Measurements from ENCODE around the gene NSL1. TPM values are rescaled to one million over a fixed set of nuclear protein-coding genes. Genes with fewer than 3 reads are reported as not detected.

The NSL1 gene
- total and polyA plus RNA-seq, 9 of the 15 experiments (the other 6 are each of a cell fraction or from before 2014, with no cell fraction given): 53.5 to 108 (median 59.1) TPM

DNA sequence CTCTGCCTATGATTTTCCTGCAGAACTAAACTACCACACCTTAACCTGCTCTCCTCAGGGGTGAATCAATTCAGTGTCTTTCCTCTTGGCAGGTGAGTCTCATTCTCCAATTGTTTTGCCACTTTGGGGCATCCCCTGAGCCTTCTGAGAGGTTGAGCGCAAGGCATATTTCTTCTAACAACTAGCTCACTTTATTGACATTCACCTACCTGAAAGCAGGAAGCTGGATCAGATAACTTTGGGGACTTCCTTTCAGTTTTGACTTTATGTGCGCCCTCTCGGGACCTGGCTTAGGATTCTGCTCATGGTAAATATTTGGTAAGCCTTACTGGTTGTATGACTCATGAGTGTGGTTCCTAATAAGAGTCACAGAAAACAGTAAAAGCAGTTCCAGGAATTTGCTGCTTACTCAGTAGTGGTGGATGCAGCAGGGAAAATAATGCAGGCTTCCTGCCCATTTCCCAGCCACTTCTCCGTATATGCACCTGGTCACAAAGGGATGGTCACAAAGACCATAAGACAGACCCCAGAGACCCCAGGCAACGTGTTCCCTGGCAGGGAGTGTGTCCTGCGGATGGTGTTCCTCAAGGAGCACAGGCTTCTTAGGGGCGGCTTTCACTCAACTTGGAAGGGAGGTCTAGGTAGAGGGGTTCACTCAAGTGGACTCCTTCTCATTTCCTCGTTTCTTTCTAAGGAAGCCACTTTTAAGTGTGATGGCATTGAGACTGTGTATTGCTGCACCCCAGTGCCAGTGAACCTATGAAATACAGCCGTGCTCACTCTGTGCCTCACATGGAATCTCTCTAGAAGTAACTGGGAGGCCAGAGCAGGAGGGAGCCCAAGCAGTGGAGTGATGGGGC, 70.0 kb downstream of the NSL1 start (continued):
- TF ChIP-seq, protein P1, sequence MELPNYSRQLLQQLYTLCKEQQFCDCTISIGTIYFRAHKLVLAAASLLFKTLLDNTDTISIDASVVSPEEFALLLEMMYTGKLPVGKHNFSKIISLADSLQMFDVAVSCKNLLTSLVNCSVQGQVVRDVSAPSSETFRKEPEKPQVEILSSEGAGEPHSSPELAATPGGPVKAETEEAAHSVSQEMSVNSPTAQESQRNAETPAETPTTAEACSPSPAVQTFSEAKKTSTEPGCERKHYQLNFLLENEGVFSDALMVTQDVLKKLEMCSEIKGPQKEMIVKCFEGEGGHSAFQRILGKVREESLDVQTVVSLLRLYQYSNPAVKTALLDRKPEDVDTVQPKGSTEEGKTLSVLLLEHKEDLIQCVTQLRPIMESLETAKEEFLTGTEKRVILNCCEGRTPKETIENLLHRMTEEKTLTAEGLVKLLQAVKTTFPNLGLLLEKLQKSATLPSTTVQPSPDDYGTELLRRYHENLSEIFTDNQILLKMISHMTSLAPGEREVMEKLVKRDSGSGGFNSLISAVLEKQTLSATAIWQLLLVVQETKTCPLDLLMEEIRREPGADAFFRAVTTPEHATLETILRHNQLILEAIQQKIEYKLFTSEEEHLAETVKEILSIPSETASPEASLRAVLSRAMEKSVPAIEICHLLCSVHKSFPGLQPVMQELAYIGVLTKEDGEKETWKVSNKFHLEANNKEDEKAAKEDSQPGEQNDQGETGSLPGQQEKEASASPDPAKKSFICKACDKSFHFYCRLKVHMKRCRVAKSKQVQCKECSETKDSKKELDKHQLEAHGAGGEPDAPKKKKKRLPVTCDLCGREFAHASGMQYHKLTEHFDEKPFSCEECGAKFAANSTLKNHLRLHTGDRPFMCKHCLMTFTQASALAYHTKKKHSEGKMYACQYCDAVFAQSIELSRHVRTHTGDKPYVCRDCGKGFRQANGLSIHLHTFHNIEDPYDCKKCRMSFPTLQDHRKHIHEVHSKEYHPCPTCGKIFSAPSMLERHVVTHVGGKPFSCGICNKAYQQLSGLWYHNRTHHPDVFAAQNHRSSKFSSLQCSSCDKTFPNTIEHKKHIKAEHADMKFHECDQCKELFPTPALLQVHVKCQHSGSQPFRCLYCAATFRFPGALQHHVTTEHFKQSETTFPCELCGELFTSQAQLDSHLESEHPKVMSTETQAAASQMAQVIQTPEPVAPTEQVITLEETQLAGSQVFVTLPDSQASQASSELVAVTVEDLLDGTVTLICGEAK (IDR thresholded peaks at IDR 0.05): peak; percentile 78
- TF ChIP-seq, protein P1 (CRISPR knock-in tag; IDR thresholded peaks at IDR 0.05): no peak
- TF ChIP-seq ZNF354B (CRISPR knock-in tag; IDR thresholded peaks at IDR 0.05) (no peak), STAT5A (IDR thresholded peaks at IDR 0.05; ENCODE audit: borderline replicate concordance, low read length) (peak; percentile 38; the same call in 1 of the 2 replicates), SMARCC2 (IDR thresholded peaks at IDR 0.05; ENCODE audit: low read depth) (peak; percentile 53; the same call in 1 of the 2 replicates)
- TF ChIP-seq, protein P2, sequence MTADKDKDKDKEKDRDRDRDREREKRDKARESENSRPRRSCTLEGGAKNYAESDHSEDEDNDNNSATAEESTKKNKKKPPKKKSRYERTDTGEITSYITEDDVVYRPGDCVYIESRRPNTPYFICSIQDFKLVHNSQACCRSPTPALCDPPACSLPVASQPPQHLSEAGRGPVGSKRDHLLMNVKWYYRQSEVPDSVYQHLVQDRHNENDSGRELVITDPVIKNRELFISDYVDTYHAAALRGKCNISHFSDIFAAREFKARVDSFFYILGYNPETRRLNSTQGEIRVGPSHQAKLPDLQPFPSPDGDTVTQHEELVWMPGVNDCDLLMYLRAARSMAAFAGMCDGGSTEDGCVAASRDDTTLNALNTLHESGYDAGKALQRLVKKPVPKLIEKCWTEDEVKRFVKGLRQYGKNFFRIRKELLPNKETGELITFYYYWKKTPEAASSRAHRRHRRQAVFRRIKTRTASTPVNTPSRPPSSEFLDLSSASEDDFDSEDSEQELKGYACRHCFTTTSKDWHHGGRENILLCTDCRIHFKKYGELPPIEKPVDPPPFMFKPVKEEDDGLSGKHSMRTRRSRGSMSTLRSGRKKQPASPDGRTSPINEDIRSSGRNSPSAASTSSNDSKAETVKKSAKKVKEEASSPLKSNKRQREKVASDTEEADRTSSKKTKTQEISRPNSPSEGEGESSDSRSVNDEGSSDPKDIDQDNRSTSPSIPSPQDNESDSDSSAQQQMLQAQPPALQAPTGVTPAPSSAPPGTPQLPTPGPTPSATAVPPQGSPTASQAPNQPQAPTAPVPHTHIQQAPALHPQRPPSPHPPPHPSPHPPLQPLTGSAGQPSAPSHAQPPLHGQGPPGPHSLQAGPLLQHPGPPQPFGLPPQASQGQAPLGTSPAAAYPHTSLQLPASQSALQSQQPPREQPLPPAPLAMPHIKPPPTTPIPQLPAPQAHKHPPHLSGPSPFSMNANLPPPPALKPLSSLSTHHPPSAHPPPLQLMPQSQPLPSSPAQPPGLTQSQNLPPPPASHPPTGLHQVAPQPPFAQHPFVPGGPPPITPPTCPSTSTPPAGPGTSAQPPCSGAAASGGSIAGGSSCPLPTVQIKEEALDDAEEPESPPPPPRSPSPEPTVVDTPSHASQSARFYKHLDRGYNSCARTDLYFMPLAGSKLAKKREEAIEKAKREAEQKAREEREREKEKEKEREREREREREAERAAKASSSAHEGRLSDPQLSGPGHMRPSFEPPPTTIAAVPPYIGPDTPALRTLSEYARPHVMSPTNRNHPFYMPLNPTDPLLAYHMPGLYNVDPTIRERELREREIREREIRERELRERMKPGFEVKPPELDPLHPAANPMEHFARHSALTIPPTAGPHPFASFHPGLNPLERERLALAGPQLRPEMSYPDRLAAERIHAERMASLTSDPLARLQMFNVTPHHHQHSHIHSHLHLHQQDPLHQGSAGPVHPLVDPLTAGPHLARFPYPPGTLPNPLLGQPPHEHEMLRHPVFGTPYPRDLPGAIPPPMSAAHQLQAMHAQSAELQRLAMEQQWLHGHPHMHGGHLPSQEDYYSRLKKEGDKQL (CRISPR knock-in tag; IDR thresholded peaks at IDR 0.05; ENCODE audit: borderline replicate concordance): 0 out of 2 replicates have a peak, but pooled peaks have one; percentile 16

All from K562 (cell line).